Prostate gland (tissue), 2 donors: Measurements from ENCODE around the gene BMERB1.
"Not testable (repeated sequence)": the region's sequence is repeated elsewhere in the genome, so short reads cannot be mapped to it uniquely, and the experiment has no call there.

Experiments
- POLR2A ChIP-seq: fragments of 450-650 bp; IDR thresholded peaks from one replicate; pipeline ENCODE4 v1.6.1; 2016; ENCODE audit warnings: antibody characterized with exemption, mild to moderate bottlenecking
- POLR2AphosphoS5 ChIP-seq: sonication (generic); formaldehyde crosslinking; IDR thresholded peaks from one replicate; pipeline ENCODE4 v1.6.1; 2017; ENCODE audit warnings: antibody characterized with exemption
- TF ChIP-seq, protein P1 (sequence below), 4 experiments: fragments of 200-600 bp in 2 of 4; fragments of 450-650 bp in 2 of 4; sonication (generic) in 2 of 4; IDR thresholded peaks; 1 replicate in 3 of 4; 2 replicates in 1 of 4; pipeline ENCODE4 v1.5.1; 2016 to 2019; ENCODE audit warnings: antibody characterized with exemption in 4 of 4, mild to moderate bottlenecking in 2 of 4, moderate library complexity in 2 of 4

GRCh38 chr16:15573896-15574613 is 139.7 kb downstream of the BMERB1 start:
- TF ChIP-seq, protein P1, sequence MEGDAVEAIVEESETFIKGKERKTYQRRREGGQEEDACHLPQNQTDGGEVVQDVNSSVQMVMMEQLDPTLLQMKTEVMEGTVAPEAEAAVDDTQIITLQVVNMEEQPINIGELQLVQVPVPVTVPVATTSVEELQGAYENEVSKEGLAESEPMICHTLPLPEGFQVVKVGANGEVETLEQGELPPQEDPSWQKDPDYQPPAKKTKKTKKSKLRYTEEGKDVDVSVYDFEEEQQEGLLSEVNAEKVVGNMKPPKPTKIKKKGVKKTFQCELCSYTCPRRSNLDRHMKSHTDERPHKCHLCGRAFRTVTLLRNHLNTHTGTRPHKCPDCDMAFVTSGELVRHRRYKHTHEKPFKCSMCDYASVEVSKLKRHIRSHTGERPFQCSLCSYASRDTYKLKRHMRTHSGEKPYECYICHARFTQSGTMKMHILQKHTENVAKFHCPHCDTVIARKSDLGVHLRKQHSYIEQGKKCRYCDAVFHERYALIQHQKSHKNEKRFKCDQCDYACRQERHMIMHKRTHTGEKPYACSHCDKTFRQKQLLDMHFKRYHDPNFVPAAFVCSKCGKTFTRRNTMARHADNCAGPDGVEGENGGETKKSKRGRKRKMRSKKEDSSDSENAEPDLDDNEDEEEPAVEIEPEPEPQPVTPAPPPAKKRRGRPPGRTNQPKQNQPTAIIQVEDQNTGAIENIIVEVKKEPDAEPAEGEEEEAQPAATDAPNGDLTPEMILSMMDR (IDR thresholded peaks at IDR 0.05), result not testable (repeated sequence)
- not testable (repeated sequence) for TF ChIP-seq POLR2A, POLR2AphosphoS5
